ENCODE results near the gene HIPK3.
"Not testable (repeated sequence)": the region's sequence is repeated elsewhere in the genome, so short reads cannot be mapped to it uniquely, and the experiment has no call there.

HIPK3 gene

DNA sequence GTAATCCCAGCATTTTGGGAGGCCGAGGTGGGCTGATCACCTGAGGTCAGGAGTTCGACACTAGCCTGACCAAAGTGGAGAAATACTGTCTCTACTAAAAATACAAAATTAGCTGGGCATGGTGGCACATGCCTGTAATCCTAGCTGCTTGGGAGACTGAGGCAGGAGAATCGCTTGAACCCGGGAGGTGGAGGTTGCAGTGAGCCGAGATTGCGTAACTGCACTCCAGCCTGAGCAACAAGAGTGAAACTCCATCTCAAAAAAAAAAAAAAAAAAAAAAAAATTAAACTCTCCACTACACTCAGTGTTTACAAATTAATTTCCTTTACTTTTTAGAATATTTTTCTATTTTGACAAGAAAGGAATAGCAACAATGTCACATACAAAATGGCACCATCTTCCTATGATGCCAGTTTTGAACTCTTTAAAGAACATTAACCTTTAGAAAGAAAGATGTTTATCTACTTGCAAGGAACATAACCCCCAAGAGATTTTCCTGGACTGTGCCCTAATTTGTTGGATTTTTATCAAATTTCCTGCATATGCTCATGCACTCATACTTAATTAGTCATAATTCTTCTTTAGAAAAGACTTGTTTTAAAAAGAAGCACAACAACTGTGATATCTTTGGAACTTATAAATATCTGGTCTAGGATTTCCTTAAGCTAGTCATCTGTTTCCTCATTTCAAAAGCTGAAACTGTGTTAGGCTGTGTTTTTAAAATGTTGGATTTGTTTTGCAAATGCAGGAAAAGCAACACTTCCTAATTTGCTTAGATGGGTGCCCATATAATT is 22.6 kb upstream of the HIPK3 start:
- no peak overlapping the region for H3K4me3 ChIP-seq (ENCODE audit: low read depth, low read length)
- H3K27me3 ChIP-seq (replicated peaks) = no peaks in the 10 kb centered on the region
- in situ Hi-C loops (cut with HindIII; ENCODE audit: low pct_ligation_motif_present, low sequenced_read_pairs) = no loop called here
- no peaks in the 10 kb centered on the region for H3K36me3 ChIP-seq (replicated peaks)
- no peak overlapping the region for H3K27ac ChIP-seq
- TF ChIP-seq, protein P1, sequence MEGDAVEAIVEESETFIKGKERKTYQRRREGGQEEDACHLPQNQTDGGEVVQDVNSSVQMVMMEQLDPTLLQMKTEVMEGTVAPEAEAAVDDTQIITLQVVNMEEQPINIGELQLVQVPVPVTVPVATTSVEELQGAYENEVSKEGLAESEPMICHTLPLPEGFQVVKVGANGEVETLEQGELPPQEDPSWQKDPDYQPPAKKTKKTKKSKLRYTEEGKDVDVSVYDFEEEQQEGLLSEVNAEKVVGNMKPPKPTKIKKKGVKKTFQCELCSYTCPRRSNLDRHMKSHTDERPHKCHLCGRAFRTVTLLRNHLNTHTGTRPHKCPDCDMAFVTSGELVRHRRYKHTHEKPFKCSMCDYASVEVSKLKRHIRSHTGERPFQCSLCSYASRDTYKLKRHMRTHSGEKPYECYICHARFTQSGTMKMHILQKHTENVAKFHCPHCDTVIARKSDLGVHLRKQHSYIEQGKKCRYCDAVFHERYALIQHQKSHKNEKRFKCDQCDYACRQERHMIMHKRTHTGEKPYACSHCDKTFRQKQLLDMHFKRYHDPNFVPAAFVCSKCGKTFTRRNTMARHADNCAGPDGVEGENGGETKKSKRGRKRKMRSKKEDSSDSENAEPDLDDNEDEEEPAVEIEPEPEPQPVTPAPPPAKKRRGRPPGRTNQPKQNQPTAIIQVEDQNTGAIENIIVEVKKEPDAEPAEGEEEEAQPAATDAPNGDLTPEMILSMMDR (IDR thresholded peaks at IDR 0.05; ENCODE audit: low read depth, low read length, missing control alignments) = no peak
- no peak for DNase-seq

DNA sequence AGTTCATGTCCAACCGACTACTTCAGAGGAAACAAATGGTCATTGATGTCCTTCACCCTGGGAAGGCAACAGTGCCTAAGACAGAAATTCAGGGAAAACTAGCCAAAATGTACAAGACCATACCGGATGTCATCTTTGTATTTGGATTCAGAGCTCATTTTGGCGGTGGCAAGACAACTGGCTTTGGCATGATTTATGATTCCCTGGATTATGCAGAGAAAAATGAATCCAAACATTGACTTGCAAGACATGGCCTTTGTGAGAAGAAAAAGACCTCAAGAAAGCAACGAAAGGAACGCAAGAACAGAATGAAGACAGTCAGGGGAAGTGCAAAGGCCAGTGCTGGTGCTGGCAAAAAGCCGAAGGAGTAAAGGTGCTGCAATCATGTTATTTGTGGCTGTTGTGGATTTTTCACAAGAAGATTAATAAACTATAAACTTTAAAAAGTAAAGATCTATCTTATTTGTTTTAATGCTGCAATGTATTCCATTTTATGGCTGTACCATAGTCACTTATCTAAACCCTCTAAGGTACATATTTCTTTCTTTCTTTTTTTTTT is 20.1 kb upstream of the HIPK3 start:
- H3K4me3 ChIP-seq (ENCODE audit: low read depth, low read length) = no peak overlapping the region
- TF ChIP-seq, protein P1 (IDR thresholded peaks at IDR 0.05; ENCODE audit: low read depth, low read length, missing control alignments) = no peak
- in situ Hi-C loops (cut with HindIII; ENCODE audit: low pct_ligation_motif_present, low sequenced_read_pairs) = no loop called here
- DNase-seq = no peak
- H3K27ac ChIP-seq = no peak overlapping the region
- H3K27me3 ChIP-seq (replicated peaks) = no peaks in the 10 kb centered on the region
- H3K36me3 ChIP-seq (replicated peaks) = no peaks in the 10 kb centered on the region

DNA sequence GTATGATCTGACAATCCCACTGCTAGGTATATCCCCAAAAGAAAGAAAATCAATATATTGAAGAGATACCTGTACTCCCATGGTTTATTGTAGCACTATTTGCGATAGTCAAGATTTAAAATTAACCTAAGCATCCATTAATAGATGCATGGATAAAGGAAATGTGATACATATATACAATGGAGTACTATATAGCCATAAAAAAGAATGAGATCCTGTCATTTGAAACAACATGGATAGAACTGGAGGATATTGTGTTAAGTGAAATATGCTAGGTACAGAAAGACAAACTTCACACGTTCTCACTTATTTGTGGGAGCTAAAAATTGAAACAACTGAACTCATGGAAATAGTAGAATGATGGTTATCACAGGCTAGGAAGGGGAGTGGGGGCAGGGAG is 14.6 kb upstream of the HIPK3 start:
- Histone ChIP-seq H3K27me3 (replicated peaks) (no peaks in the 10 kb centered on the region), H3K4me3 (ENCODE audit: low read depth, low read length) (no peak overlapping the region), H3K36me3 (replicated peaks) (no peaks in the 10 kb centered on the region), H3K27ac (no peak overlapping the region)
- in situ Hi-C loops (cut with HindIII; ENCODE audit: low pct_ligation_motif_present, low sequenced_read_pairs) = no loop called here
- no peak for DNase-seq
- TF ChIP-seq, protein P1 (IDR thresholded peaks at IDR 0.05; ENCODE audit: low read depth, low read length, missing control alignments) = no peak

DNA sequence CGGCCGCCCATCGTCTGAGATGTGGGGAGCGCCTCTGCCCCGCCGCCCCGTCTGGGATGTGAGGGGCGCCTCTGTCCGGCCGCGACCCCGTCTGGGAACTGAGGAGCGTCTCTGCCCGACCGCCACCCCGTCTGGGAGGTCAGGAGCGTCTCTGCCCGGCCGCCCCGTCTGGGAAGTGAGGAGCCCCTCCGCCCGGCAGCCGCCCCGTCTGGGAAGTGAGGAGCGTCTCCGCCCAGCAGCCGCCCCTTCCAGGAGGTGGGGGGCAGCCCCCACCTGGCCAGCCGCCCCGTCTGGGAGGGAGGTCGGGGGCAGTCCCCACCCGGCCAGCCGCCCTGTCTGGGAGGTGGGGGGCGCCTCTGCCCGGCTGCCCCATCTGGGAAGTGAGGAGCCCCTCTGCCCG is 13.5 kb upstream of the HIPK3 start:
- H3K4me3 ChIP-seq (ENCODE audit: low read depth, low read length); H3K36me3 ChIP-seq (replicated peaks); in situ Hi-C loops (cut with HindIII; ENCODE audit: low pct_ligation_motif_present, low sequenced_read_pairs); H3K27me3 ChIP-seq (replicated peaks); H3K27ac ChIP-seq; DNase-seq: not testable (repeated sequence)

DNA sequence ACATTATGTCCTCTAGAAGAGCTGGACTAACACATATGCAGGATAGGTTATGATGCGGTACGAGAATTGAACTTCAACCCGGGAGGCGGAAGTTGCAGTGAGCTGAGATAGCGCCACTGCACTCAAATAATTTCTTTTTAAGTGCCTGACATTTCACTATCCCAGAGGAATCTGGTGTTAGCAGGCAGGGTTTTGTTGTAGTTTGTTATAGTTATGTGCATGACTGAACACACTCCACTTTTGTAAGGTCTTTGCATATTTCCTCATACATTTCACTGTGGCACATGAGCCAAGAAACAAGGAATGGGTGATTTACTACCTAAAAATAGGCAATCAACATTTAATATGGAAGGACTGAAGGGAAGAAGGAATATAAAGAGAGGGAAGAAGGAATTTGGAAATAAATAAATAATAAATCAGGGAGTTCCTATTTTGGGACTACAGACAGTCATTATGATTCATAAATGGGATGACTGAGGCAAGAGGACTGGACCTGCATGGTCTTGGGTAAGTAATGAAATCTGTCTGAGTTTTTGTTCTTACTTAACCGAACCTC is 8.7 kb upstream of the HIPK3 start:
- H3K4me3 ChIP-seq (ENCODE audit: low read depth, low read length) = no peak overlapping the region
- TF ChIP-seq, protein P1 (IDR thresholded peaks at IDR 0.05; ENCODE audit: low read depth, low read length, missing control alignments) = no peak
- DNase-seq = no peak
- no peaks in the 10 kb centered on the region for H3K27me3 ChIP-seq (replicated peaks)
- no peaks in the 10 kb centered on the region for H3K36me3 ChIP-seq (replicated peaks)
- in situ Hi-C loops (cut with HindIII; ENCODE audit: low pct_ligation_motif_present, low sequenced_read_pairs) = no loop called here
- no peak overlapping the region for H3K27ac ChIP-seq

DNA sequence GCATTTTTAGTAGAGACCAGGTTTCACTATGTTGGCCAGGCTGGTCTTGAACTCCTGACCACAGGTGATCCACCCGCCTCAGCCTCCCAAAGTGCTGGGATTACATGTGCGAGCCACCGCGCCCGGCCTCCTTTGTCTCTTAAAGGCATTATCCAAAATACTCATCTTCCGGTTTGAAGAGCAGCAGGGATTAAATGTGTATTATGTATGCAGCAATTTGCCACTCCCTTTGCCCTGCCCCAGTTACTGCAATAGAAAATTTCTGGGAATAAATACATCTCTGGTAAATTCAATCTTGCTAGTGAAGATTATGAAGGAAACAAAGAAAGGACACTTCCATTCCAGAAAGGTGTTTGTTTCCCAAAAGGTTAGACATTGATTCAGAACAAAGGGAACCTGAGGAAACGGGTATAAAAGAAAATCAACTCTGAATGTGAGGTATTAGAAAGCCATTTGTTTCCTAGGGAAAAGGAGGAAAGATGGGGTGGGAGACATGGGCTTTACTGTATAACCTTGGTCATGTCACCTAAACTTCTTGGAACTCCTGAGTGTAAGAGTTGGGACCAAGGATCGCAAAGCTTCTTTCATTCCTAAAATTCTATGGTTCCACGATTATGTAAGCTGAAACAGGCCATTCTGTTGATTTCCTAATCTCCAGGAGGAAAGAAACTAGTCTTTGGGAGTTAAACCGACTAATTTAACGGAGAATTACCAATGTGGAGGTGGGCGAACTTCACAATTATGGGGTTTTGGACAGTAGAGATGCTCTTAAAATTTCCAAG is 959 bp upstream of the HIPK3 start:
- Histone ChIP-seq H3K27me3 (replicated peaks) (no peaks in the 10 kb centered on the region), H3K27ac (peak overlapping the region; percentile 99), H3K4me3 (ENCODE audit: low read depth, low read length) (peak overlapping the region; percentile 90), H3K36me3 (replicated peaks) (no peaks in the 10 kb centered on the region)
- TF ChIP-seq, protein P1 (IDR thresholded peaks at IDR 0.05; ENCODE audit: low read depth, low read length, missing control alignments) = no peak
- in situ Hi-C loops (cut with HindIII; ENCODE audit: low pct_ligation_motif_present, low sequenced_read_pairs) = no loop called here
- DNase-seq = no peak

Data from brain microvascular endothelial cell (primary cell).